ENCODE measurements around the gene VEGFD. TPM values are rescaled to one million over a fixed set of nuclear protein-coding genes. Genes with fewer than 3 reads are reported as not detected.

Gene VEGFD
- total and polyA plus RNA-seq, 2 donors (not counting 1 experiment from before 2014, with no cell fraction given): not detected

GRCh38 chrX:15298780-15299179, 85.4 kb downstream of the VEGFD start:
- ChIA-PET POLR2A (no interaction called here), CTCF (interaction anchor here (0.8 kb wide), 1 partner anchor 13 kb away, joined by 3 read pairs; no protein-coding TSS in a partner anchor)
- Histone ChIP-seq H3K4me2 (replicated peaks; ENCODE audit: low read depth, low read length, poor library complexity, severe bottlenecking) (no peak overlapping the region), H3K9ac (ENCODE audit: low read length) (no peak overlapping the region), H3K27ac (ENCODE audit: low read length in 2 of 2) (no peak overlapping the region), H3K79me2 (ENCODE audit: control insufficient read depth, insufficient read depth, low read length) (no peaks in the 10 kb centered on the region), H3K4me1 (ENCODE audit: control insufficient read depth in 2 of 2, insufficient read depth in 2 of 2, low read length in 2 of 2) (no peaks in the 10 kb centered on the region), H3K27me3 (replicated peaks in 1 of 4; ENCODE audit: control extremely low read depth in 1 of 4, control insufficient read depth in 3 of 4, insufficient read depth in 4 of 4, low read length in 3 of 4) (no peaks in the 10 kb centered on the region), H3K4me3 (ENCODE audit: control extremely low read depth in 1 of 5, extremely low read depth in 1 of 5, insufficient read depth in 1 of 5, low read depth in 2 of 5, low read length in 4 of 5) (no peak overlapping the region), H3K9me3 (ENCODE audit: control extremely low read depth in 1 of 3, control insufficient read depth in 2 of 3, insufficient read depth in 1 of 3, low read length in 2 of 3) (no peaks in the 10 kb centered on the region), H4K20me1 (ENCODE audit: control insufficient read depth, insufficient read depth, low read length, poor library complexity, severe bottlenecking) (no peaks in the 10 kb centered on the region), H2AFZ (ENCODE audit: insufficient read depth, low read depth, low read length, poor library complexity, severe bottlenecking) (no peak overlapping the region), H3K36me3 (replicated peaks in 1 of 2; ENCODE audit: control extremely low read depth in 1 of 2, control insufficient read depth in 1 of 2, extremely low read depth in 1 of 2, insufficient read depth in 2 of 2, low read length in 1 of 2) (no peaks in the 10 kb centered on the region)
- intact Hi-C loops (cut with micrococcal nuclease): no loop called here
- Mint-ChIP-seq H3K27me3 (no peaks in the 10 kb centered on the region), H3K9me3 (ENCODE audit: insufficient read depth) (no peaks in the 10 kb centered on the region), H3K27ac (no peak overlapping the region), H3K4me3 (no peak overlapping the region), H3K4me1 (no peaks in the 10 kb centered on the region)
- ATAC-seq (ENCODE audit: low read depth): no peak
- 100% methylated on average over 1 of the region's 3 CpGs for WGBS (ENCODE audit: insufficient coverage)
- TF ChIP-seq CTCF (IDR thresholded peaks at IDR 0.05): no peak
- no peak for DNase-seq

DNA sequence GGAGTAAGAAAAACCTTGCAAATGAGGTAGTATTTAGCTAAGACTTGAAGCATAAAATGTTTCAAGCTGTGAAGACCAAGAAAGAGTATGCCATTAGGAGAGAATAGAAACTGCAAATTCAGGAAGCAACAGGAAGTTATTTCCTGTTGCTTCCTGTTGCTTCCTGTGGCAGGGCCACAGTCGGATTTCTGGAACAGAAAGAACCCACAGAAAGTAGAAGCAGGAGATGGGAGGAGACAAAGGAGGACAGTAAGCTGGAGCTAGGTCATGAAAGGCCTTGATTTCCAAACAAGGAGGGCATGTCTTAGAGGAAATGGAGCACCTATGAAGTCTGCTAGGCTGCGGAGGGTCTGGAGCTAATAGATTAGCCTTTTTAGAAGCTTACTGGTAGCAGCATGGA, 86.0 kb downstream of the VEGFD start:
- Mint-ChIP-seq H3K4me3 (no peak overlapping the region), H3K27me3 (no peaks in the 10 kb centered on the region), H3K27ac (no peak overlapping the region), H3K4me1 (no peaks in the 10 kb centered on the region), H3K9me3 (ENCODE audit: insufficient read depth) (no peaks in the 10 kb centered on the region)
- DNase-seq (no peak), ATAC-seq (ENCODE audit: low read depth) (no peak)
- 100% methylated on average over 1 of the region's 2 CpGs for WGBS (ENCODE audit: insufficient coverage)
- H3K9me3 ChIP-seq (ENCODE audit: control extremely low read depth in 1 of 3, control insufficient read depth in 2 of 3, insufficient read depth in 1 of 3, low read length in 2 of 3): no peaks in the 10 kb centered on the region
- intact Hi-C loops (cut with micrococcal nuclease): no loop called here
- no peak overlapping the region for H3K9ac ChIP-seq (ENCODE audit: low read length)
- no peaks in the 10 kb centered on the region for H4K20me1 ChIP-seq (ENCODE audit: control insufficient read depth, insufficient read depth, low read length, poor library complexity, severe bottlenecking)
- no peaks in the 10 kb centered on the region for H3K36me3 ChIP-seq (replicated peaks in 1 of 2; ENCODE audit: control extremely low read depth in 1 of 2, control insufficient read depth in 1 of 2, extremely low read depth in 1 of 2, insufficient read depth in 2 of 2, low read length in 1 of 2)
- H3K4me1 ChIP-seq (ENCODE audit: control insufficient read depth in 2 of 2, insufficient read depth in 2 of 2, low read length in 2 of 2): no peaks in the 10 kb centered on the region
- TF ChIP-seq EZH2 (IDR thresholded peaks at IDR 0.05; ENCODE audit: borderline replicate concordance, insufficient read depth, low read depth, low read length, poor library complexity, severe bottlenecking) (no peak), CTCF (IDR thresholded peaks at IDR 0.05) (no peak)
- no peaks in the 10 kb centered on the region for H3K27me3 ChIP-seq (replicated peaks in 1 of 4; ENCODE audit: control extremely low read depth in 1 of 4, control insufficient read depth in 3 of 4, insufficient read depth in 4 of 4, low read length in 3 of 4)
- no peak overlapping the region for H3K4me2 ChIP-seq (replicated peaks; ENCODE audit: low read depth, low read length, poor library complexity, severe bottlenecking)
- no peak overlapping the region for H3K27ac ChIP-seq (ENCODE audit: low read length in 2 of 2)
- H2AFZ ChIP-seq (ENCODE audit: insufficient read depth, low read depth, low read length, poor library complexity, severe bottlenecking): no peak overlapping the region
- H3K4me3 ChIP-seq (ENCODE audit: control extremely low read depth in 1 of 5, extremely low read depth in 1 of 5, insufficient read depth in 1 of 5, low read depth in 2 of 5, low read length in 4 of 5): no peak overlapping the region
- no peaks in the 10 kb centered on the region for H3K79me2 ChIP-seq (ENCODE audit: control insufficient read depth, insufficient read depth, low read length)
- ChIA-PET POLR2A (no interaction called here), CTCF (interaction anchor here (0.8 kb wide), 1 partner anchor 13 kb away, joined by 3 read pairs; no protein-coding TSS in a partner anchor)

Other genes with a start within 250 kb of the VEGFD start
- not detected in 2 replicates for gene ASB9, start 114.3 kb downstream of the VEGFD start, total RNA-seq
- not detected in 2 replicates for gene ASB9, start 114.3 kb downstream of the VEGFD start, polyA plus RNA-seq
- not detected in 2 replicates for gene ASB11, start 68.8 kb downstream of the VEGFD start, total RNA-seq
- gene ASB11, start 68.8 kb downstream of the VEGFD start, polyA plus RNA-seq: not detected in 2 replicates
- 25.7 and 26.0 TPM in 2 replicates for gene PIGA, start 48.9 kb downstream of the VEGFD start, total RNA-seq
- gene PIGA, start 48.9 kb downstream of the VEGFD start, polyA plus RNA-seq: 13.0 and 33.0 TPM in 2 replicates
- 0.22 and 0.24 TPM in 2 replicates for gene PIR, start 108.9 kb upstream of the VEGFD start, total RNA-seq
- not detected in 2 replicates for gene PIR, start 108.9 kb upstream of the VEGFD start, polyA plus RNA-seq
- gene BMX, start 116.4 kb upstream of the VEGFD start, total RNA-seq: not detected in 2 replicates
- gene BMX, start 116.4 kb upstream of the VEGFD start, polyA plus RNA-seq: not detected in 2 replicates
- gene ACE2, start 216.5 kb upstream of the VEGFD start, total RNA-seq: not detected in 2 replicates
- not detected in 2 replicates for gene ACE2, start 216.5 kb upstream of the VEGFD start, polyA plus RNA-seq

All from B cell (primary cell).